GM12878 (cell line): Measurements from ENCODE around the gene HIPK4. TPM values are rescaled to one million over a fixed set of nuclear protein-coding genes. Genes with fewer than 3 reads are reported as not detected.

Experiments used
- ATAC-seq: fragments of 200-7000 bp; cut with Tn5 transposase; 3 replicates; pipeline ENCODE4 v1.9.1; 2020; ENCODE audit warnings: mild to moderate bottlenecking, moderate library complexity
- BruUV-seq: library from RNA; stranded (reverse); fragments of 400-500 nt; replicated peaks from 2 replicates; lab custom pipeline; 2021; lab: Mats Ljungman, UMichigan
- CTCF ChIA-PET: fragments of 300-600 bp; sonication (Branson Sonifier 250); formaldehyde crosslinking; extraction: SDS; loops from one replicate; lab custom pipeline; 2021; ENCODE audit warnings: inconsistent platforms; lab: Yijun Ruan, JAX
- POLR2A ChIA-PET: fragments of 350-600 bp; formaldehyde crosslinking; extraction: SDS; loops from one replicate; lab custom pipeline; 2021; ENCODE audit warnings: inconsistent platforms; lab: Charles Lee
- RAD21 ChIA-PET: fragments of 300-600 bp; sonication (Branson Sonifier 250); formaldehyde crosslinking; loops from one replicate; lab custom pipeline; 2023; ENCODE audit warnings: antibody characterized with exemption; ENCODE audit not compliant: unreplicated experiment; lab: Charles Lee
- SMC1A ChIA-PET: fragments of 300-600 bp; sonication (Branson Sonifier 250); formaldehyde crosslinking; loops from one replicate; lab custom pipeline; 2023; ENCODE audit not compliant: unreplicated experiment, uncharacterized antibody; lab: Charles Lee
- DNase-seq: peaks from one replicate; pipeline ENCODE4 v3.0.0-alpha.2; 2011; ENCODE audit warnings: low read depth, low spot score
- FAIRE-seq: peaks from 3 replicates; lab custom pipeline; 2011; peaks lifted over from hg19 to GRCh38; lab: Jason Lieb, UNC
- H2AFZ ChIP-seq: 2 replicates; pipeline ENCODE4 v1.6.0; 2011; ENCODE audit warnings: low read depth, low read length, control low read depth; ENCODE audit not compliant: control insufficient read depth
- H3K27ac ChIP-seq: 2 replicates; pipeline ENCODE4 v1.5.1; 2011; ENCODE audit warnings: control low read depth; ENCODE audit not compliant: control insufficient read depth, insufficient read depth
- H3K27me3 ChIP-seq, 2 experiments: replicated peaks in 1 of 2; 2 replicates each; pipeline versions ENCODE4 v1.6.0 to v1.6.1; 2011; ENCODE audit warnings: low read length in 1 of 2; ENCODE audit not compliant: control insufficient read depth in 2 of 2, insufficient read depth in 2 of 2
- H3K36me3 ChIP-seq, 2 experiments: 2 replicates each; pipeline ENCODE4 v1.5.1; 2011; ENCODE audit warnings: low read length in 1 of 2; ENCODE audit not compliant: control insufficient read depth in 2 of 2, insufficient read depth in 2 of 2
- H3K4me1 ChIP-seq: 2 replicates; pipeline ENCODE4 v1.6.1; 2011; ENCODE audit warnings: mild to moderate bottlenecking, low read length, moderate library complexity, mixed read lengths; ENCODE audit not compliant: control insufficient read depth, insufficient read depth
- H3K4me2 ChIP-seq: 2 replicates; pipeline ENCODE4 v1.6.0; 2011; ENCODE audit warnings: control low read depth; ENCODE audit not compliant: control insufficient read depth, insufficient read depth
- H3K4me3 ChIP-seq: fragments of 200-600 bp; sonication (generic); 2 replicates; pipeline ENCODE4 v1.5.1; 2016
- H3K79me2 ChIP-seq: 2 replicates; pipeline ENCODE4 v1.6.0; 2011; ENCODE audit warnings: low read length; ENCODE audit not compliant: control insufficient read depth, insufficient read depth
- H3K9ac ChIP-seq: 2 replicates; pipeline ENCODE4 v1.8.0; 2011; ENCODE audit warnings: low read length, control low read depth, mixed read lengths; ENCODE audit not compliant: control insufficient read depth, insufficient read depth
- H3K9me3 ChIP-seq: replicated peaks from 3 replicates; pipeline ENCODE4 v1.5.1; 2011; ENCODE audit warnings: mild to moderate bottlenecking, low read length; ENCODE audit not compliant: control insufficient read depth, insufficient read depth
- H4K20me1 ChIP-seq: 2 replicates; pipeline ENCODE4 v1.6.0; 2011; ENCODE audit not compliant: control insufficient read depth, insufficient read depth
- ASH2L ChIP-seq: fragments of 300-600, 200-600 bp; sonication (generic); IDR thresholded peaks from 2 replicates; pipeline ENCODE4 v1.6.1; 2017; ENCODE audit warnings: low read depth, mild to moderate bottlenecking, borderline replicate concordance
- E2F8 ChIP-seq: fragments of 450-650 bp; IDR thresholded peaks from 2 replicates; pipeline ENCODE4 v1.6.1; 2018; ENCODE audit warnings: mild to moderate bottlenecking, low read depth, moderate library complexity; ENCODE audit not compliant: partially characterized antibody
- EGR1 ChIP-seq, 2 experiments: IDR thresholded peaks; 1 replicate in 1 of 2; 2 replicates in 1 of 2; pipeline ENCODE4 v1.6.1; 2011 to 2012; ENCODE audit warnings: low read depth in 2 of 2, low read length in 2 of 2, borderline replicate concordance in 1 of 2, mild to moderate bottlenecking in 1 of 2, moderate library complexity in 1 of 2
- NFYA ChIP-seq: IDR thresholded peaks from 2 replicates; pipeline ENCODE4 v1.6.1; 2011; ENCODE audit warnings: low read depth, mild to moderate bottlenecking, low read length, improper control_type of control experiment, borderline replicate concordance
- PAX5 ChIP-seq: IDR thresholded peaks from 2 replicates; pipeline ENCODE4 v1.6.1; 2011; ENCODE audit warnings: low read depth, low read length, borderline replicate concordance
- SMAD1 ChIP-seq: fragments of 450-650 bp; IDR thresholded peaks from 2 replicates; pipeline ENCODE4 v1.6.1; 2018; ENCODE audit warnings: mild to moderate bottlenecking, low read depth; ENCODE audit not compliant: partially characterized antibody
- SMARCA5 ChIP-seq: fragments of 450-650 bp; IDR thresholded peaks from 2 replicates; pipeline ENCODE4 v1.6.1; 2017; ENCODE audit warnings: mild to moderate bottlenecking
- TCF12 ChIP-seq: IDR thresholded peaks from 2 replicates; pipeline ENCODE4 v1.6.1; 2011; ENCODE audit warnings: low read depth, mild to moderate bottlenecking, low read length
- ZNF217 ChIP-seq: fragments of 450-650 bp; IDR thresholded peaks from 2 replicates; pipeline ENCODE4 v1.6.1; 2017; ENCODE audit warnings: antibody characterized with exemption, mild to moderate bottlenecking
- ZNF24 ChIP-seq: fragments of 450-650 bp; IDR thresholded peaks from 2 replicates; pipeline ENCODE4 v1.6.1; 2017; ENCODE audit warnings: antibody characterized with exemption, mild to moderate bottlenecking
- ZNF622 ChIP-seq: fragments of 450-650 bp; IDR thresholded peaks from 2 replicates; pipeline ENCODE4 v1.6.1; 2017; ENCODE audit warnings: mild to moderate bottlenecking, inconsistent platforms
- WGBS: methylation state at CpG from one replicate; pipeline ENCODE4 v1.1.6; 2016; ENCODE audit warnings: low lambda C conversion rate; ENCODE audit not compliant: insufficient replicate concordance, insufficient coverage; ENCODE audit errors: missing lambda C conversion rate; 5-methylcytosine and 5-hydroxymethylcytosine counted together
- in situ Hi-C: fragments of 300-500 bp; cut with MboI; formaldehyde crosslinking; loops from 9 replicates; pipeline ENCODE4 v1.14.3; 2018; ENCODE audit warnings: mixed read lengths
- intact Hi-C: fragments of 100-400 bp; cut with micrococcal nuclease; formaldehyde crosslinking; loops from one replicate; pipeline ENCODE4 v1.14.2; 2022; ENCODE audit not compliant: unreplicated experiment
- polyA plus RNA-seq, 11 experiments: library from polyadenylated mRNA; depleted of rRNA in 4 of 11; unstranded in 6 of 11; stranded (reverse) in 5 of 11; fragments of >200 nt; fragmentation: Nextera tagmentation in 4 of 11; fragmentation: Illumina TruSeq in 1 of 11; extraction: Ambion mirVana in 4 of 11; extraction: Trizol in 1 of 11; gene quantifications; 1 replicate in 1 of 11; 2 replicates in 10 of 11; pipeline versions ENCODE4 v1.2.1 to v1.2.3, GENCODE V29; 2011 to 2016; ENCODE audit warnings: inconsistent platforms in 2 of 11, missing spikeins in 2 of 11, low read depth in 1 of 11
- total RNA-seq, 4 experiments: library from RNA; depleted of rRNA in 3 of 4; stranded (reverse); fragments of >200 nt in 3 of 4; fragmentation: Illumina TruSeq in 1 of 4; extraction: Trizol in 1 of 4; gene quantifications; 2 replicates each; pipeline versions ENCODE4 v1.2.1 to v1.2.3, GENCODE V29; 2013 to 2021
- TF ChIP-seq, protein P1 (sequence below): fragments of 450-650 bp; IDR thresholded peaks from 2 replicates; pipeline ENCODE4 v1.6.1; 2017; ENCODE audit warnings: mild to moderate bottlenecking, moderate library complexity

HIPK4 gene
- total and polyA plus RNA-seq, 10 of the 15 experiments (the other 5 are each of a cell fraction or from before 2014, with no cell fraction given), result 0.07 to 0.13 (median 0.08) TPM; not detected in 7

DNA sequence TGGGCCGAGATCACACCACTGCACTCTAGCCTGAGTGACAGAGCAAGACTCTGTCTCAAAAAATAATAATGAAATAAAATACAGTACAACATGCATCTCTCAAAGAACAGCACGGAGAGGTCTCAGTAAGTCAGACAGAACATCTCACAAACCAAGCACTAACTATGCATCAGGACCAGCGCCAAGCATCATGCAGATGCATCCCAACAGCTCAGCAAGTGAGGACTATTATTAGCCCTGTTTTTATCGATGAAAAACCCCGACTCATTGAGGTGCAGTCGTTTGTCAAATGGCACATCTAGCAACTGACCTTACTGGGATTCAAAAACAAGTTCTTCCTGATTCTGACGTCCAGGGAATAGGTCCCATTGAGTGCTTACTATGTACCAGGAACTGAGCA lies 45.6 kb downstream of the HIPK4 start (continued):
- no peak for TF ChIP-seq ZNF24

- TF ChIP-seq ZNF217 (no peak), ASH2L (no peak), EGR1 (IDR thresholded peaks at IDR 0.05; ENCODE audit: borderline replicate concordance in 1 of 2, low read depth in 2 of 2, low read length in 2 of 2) (no peak), SMAD1 (no peak), NFYA (no peak), E2F8 (no peak), SMARCA5 (no peak), TCF12 (no peak), PAX5 (no peak), ZNF622 (no peak)
- TF ChIP-seq, protein P1, sequence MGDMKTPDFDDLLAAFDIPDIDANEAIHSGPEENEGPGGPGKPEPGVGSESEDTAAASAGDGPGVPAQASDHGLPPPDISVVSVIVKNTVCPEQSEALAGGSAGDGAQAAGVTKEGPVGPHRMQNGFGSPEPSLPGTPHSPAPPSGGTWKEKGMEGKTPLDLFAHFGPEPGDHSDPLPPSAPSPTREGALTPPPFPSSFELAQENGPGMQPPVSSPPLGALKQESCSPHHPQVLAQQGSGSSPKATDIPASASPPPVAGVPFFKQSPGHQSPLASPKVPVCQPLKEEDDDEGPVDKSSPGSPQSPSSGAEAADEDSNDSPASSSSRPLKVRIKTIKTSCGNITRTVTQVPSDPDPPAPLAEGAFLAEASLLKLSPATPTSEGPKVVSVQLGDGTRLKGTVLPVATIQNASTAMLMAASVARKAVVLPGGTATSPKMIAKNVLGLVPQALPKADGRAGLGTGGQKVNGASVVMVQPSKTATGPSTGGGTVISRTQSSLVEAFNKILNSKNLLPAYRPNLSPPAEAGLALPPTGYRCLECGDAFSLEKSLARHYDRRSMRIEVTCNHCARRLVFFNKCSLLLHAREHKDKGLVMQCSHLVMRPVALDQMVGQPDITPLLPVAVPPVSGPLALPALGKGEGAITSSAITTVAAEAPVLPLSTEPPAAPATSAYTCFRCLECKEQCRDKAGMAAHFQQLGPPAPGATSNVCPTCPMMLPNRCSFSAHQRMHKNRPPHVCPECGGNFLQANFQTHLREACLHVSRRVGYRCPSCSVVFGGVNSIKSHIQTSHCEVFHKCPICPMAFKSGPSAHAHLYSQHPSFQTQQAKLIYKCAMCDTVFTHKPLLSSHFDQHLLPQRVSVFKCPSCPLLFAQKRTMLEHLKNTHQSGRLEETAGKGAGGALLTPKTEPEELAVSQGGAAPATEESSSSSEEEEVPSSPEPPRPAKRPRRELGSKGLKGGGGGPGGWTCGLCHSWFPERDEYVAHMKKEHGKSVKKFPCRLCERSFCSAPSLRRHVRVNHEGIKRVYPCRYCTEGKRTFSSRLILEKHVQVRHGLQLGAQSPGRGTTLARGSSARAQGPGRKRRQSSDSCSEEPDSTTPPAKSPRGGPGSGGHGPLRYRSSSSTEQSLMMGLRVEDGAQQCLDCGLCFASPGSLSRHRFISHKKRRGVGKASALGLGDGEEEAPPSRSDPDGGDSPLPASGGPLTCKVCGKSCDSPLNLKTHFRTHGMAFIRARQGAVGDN, result no peak
- TF ChIP-seq, all 136 proteins: peak for 0
- Histone ChIP-seq H3K9me3 (no peaks in the 10 kb centered on the region), H3K27me3 (no peaks in the 10 kb centered on the region), H3K4me3 (no peak overlapping the region), H3K79me2 (peaks cover 12% of the 10 kb centered on the region), H3K36me3 (peaks cover 0 to 4% of the 10 kb centered on the region in 2 experiments; a peak in 2 of 4 replicates), H3K4me1 (peaks cover 9% of the 10 kb centered on the region), H3K9ac (no peak overlapping the region), H3K27ac (no peak overlapping the region), H3K4me2 (no peak overlapping the region), H2AFZ (no peak overlapping the region), H4K20me1 (no peaks in the 10 kb centered on the region)
- POLR2A ChIA-PET, result no interaction called here
- 71% methylated on average over 11 of the region's 11 CpGs for WGBS
- ATAC-seq (no peak), FAIRE-seq (no peak), DNase-seq (no peak)
- intact Hi-C loops (no loop called here), in situ Hi-C loops (no loop called here)
- SMC1A ChIA-PET, result no interaction called here
- no TSS peak for BruUV-seq
- RAD21 ChIA-PET, result no interaction called here
- CTCF ChIA-PET, result no interaction called here
Measured at GRCh38 chr19:40342644-40343311, 47.2 kb downstream of the HIPK4 start.
